GM18508 (cell line): ENCODE results near the gene LAMA5.

Experiments
- ATAC-seq: cut with Tn5 transposase; IDR thresholded peaks from one replicate; pipeline ENCODE4 v1.9.1; 2021; ENCODE audit warnings: moderate number of reproducible peaks; ENCODE audit not compliant: insufficient read depth, unreplicated experiment

Gene LAMA5

GRCh38 chr20:62319346-62319909 is 47.7 kb downstream of the LAMA5 start:
- no peak for ATAC-seq

- ATAC-seq, result no peak
Observed at GRCh38 chr20:62318400-62319345, 48.4 kb downstream of the LAMA5 start.

GRCh38 chr20:62317167-62317655 is 49.9 kb downstream of the LAMA5 start:
- no peak for ATAC-seq

- no peak for ATAC-seq
Observed at GRCh38 chr20:62316331-62317166, 50.6 kb downstream of the LAMA5 start.

GRCh38 chr20:62315773-62316172 is 51.3 kb downstream of the LAMA5 start:
- no peak for ATAC-seq

GRCh38 chr20:62314711-62315302 is 52.3 kb downstream of the LAMA5 start:
- ATAC-seq, result no peak

GRCh38 chr20:62314339-62314638 is 52.8 kb downstream of the LAMA5 start:
- ATAC-seq, result no peak

- ATAC-seq, result no peak
Observed at GRCh38 chr20:62313460-62314338, 53.4 kb downstream of the LAMA5 start.

GRCh38 chr20:62313021-62313420 is 54.1 kb downstream of the LAMA5 start:
- no peak for ATAC-seq

- ATAC-seq, result no peak
Observed at GRCh38 chr20:62312662-62312977, 54.5 kb downstream of the LAMA5 start.

- no peak for ATAC-seq
Observed at GRCh38 chr20:62311832-62312661, 55.1 kb downstream of the LAMA5 start.

- ATAC-seq, result no peak
Observed at GRCh38 chr20:62311150-62311549, 56.0 kb downstream of the LAMA5 start.

- no peak for ATAC-seq
Observed at GRCh38 chr20:62310757-62311121, 56.4 kb downstream of the LAMA5 start.

GRCh38 chr20:62309947-62310756 is 57.0 kb downstream of the LAMA5 start:
- ATAC-seq, result no peak

- ATAC-seq, result no peak
Observed at GRCh38 chr20:62309198-62309944, 57.7 kb downstream of the LAMA5 start.

- ATAC-seq, result no peak
Observed at GRCh38 chr20:62308102-62308822, 58.9 kb downstream of the LAMA5 start.
